HG03575 (cell line): ENCODE data around the gene TUBA4B.

Source experiments
- ATAC-seq: cut with Tn5 transposase; IDR thresholded peaks from one replicate; pipeline ENCODE4 v1.9.1; 2021; ENCODE audit not compliant: unreplicated experiment, insufficient number of reproducible peaks, low FRiP score; ENCODE audit errors: extremely low read depth

TUBA4B gene

GRCh38 chr2:219216535-219216915, 36.5 kb upstream of the TUBA4B start:
- no peak for ATAC-seq

- no peak for ATAC-seq
These were observed 34.8 kb upstream of the TUBA4B start for GRCh38 chr2:219218217-219218731.

DNA sequence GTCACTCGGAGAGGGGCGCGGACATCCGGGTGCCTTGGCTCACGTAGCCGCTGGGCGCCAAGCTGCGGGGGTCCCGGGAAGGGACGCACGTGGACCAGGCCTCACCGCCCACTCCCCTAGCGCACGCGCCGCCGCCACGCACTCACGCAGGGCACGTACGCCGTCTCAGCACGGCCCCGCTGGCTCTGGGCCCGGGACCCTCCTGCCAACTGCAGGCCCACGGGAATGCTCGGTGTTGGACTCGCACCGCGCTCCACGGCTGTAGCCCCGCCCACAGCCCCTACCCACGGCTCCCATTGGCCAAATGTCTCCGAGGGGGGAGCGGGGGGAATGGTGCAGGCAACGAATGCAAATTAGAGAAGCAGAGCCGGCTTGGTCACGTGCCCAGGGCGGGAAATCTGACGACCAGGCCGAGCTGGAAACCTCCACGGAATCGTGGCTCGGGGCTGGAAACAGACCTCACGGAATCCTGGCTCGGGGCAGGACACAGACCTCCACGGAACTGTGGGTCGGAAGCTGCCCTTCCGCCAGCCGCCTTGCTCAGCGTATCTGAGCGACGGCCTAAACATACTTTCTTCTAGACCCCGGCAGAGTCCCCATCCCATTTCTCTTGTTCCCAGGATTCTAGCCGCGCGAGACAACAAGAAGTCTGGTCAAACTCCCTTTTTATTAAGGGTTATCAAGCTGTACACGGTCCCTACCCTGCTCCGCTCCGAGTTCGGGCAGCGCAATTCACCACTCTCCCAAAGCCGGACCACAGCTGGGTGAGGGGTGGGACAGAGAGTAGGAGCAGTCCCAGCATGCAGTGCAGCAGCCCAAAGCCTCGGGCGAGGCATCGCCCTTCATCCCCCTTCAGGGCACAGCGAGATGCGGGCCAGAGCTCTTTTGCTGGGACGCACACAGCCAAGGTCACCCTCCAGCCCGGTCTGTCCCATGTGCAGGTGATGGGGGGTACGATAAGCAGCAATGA, 34.0 kb upstream of the TUBA4B start, which contains the start of gene ABCB6:
TSS of gene ABCB6 (minus strand) at position 227 of the 970 bp plus-strand sequence. CDS start 285 bp downstream, outside the sequence.
- ATAC-seq = no peak

DNA sequence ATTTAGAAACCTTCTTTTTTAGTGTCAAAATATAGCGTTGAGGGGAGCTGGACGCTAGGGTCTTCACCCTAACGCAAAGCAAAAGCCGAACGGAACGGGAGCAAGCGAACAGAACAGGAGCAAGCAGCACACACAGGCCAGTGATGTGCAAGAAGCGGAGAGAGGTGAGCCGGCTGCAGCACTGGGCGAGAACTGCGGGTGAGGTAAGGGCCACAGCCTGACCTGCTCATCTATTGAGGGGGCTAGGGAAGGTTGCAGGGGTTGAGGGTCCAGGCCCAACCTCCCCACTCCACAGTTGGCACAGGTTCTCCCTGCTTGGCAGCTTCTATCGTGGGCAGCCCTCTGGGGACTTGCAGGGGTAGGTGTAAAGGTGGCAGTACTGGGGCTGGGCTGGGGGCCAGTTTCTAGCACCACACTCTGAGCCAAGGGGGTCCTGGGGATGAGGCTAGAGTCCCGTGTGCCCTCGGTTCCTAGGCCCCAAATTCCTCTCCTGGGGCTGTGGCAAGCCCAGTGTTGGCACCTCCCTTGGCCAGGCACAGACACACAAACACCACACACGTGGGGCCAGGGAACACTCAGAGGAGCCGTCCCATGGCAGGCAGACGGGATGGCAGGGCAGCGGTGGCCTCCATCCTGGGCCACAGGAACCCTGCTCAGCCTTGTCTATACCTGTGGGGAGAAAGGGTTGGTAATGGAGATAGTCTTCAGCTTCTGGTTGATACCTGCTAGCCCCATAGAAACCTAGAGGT, 33.1 kb upstream of the TUBA4B start:
- no peak for ATAC-seq

- ATAC-seq = no peak
These were observed 32.2 kb upstream of the TUBA4B start for GRCh38 chr2:219220652-219221402.

- ATAC-seq = no peak
These were observed 31.0 kb upstream of the TUBA4B start for GRCh38 chr2:219221957-219222518.

- no peak for ATAC-seq
These were observed 29.0 kb upstream of the TUBA4B start for GRCh38 chr2:219223831-219224610.

DNA sequence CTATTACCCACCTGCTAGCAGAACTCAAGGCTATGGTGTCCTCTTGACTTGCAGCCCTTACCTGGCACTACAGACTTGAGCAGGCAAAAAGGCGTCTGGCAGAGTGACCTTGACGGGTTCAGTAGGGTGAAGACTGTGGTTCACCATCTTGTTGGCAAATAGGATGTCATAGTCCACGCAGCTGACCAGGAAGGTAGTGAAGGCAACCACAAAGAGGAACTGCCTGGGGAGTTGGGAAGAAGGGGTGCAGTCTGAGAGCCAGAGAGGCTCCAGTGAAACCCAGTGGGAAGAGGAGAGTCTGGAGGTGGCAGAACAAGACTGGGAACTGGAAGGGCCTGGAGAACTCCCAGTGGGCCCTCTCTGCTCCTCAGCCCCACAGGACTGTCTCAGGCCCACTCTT, 27.7 kb upstream of the TUBA4B start:
- ATAC-seq = no peak

DNA sequence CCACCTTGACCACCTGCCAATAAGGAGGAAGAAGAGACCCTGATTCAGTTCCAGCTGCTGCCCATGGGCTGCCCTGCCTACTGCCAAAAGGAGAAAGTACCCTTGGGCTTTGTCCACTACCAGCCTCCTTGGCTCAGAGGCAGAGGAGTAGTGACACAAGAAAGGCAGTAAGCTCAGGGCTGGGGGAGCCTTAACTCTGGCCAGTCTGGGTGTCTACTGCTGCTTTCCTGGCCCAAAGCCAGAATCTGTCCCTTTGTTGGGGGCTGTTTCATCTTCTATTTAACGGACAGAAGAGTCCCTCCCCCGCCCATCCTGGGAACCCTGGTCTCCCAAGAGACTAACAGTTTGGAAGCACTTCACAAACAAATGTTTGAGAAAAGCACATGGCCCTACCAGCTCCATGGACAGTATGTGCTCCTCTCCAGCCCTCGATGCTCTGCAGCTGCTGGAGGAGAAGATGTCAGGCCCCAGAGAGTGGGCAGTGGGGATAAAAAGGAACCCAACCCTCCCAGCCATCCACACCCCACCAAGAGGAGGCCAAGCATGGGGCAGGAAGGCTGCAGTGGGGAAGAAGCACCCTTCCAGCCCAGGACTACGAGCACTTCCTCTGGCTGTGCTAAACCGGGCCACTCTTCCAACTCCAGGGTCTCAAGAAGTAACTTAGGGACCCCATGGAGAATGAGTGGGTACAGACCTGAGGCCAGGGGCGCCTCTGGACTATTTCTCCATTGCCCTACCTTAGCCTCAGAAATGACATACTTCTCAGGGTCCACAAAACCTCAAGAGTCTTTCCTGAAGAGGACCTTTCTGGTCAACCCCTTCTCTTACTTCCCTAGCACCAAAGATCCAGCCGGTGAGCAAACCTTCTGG, 24.8 kb upstream of the TUBA4B start:
- ATAC-seq = no peak

DNA sequence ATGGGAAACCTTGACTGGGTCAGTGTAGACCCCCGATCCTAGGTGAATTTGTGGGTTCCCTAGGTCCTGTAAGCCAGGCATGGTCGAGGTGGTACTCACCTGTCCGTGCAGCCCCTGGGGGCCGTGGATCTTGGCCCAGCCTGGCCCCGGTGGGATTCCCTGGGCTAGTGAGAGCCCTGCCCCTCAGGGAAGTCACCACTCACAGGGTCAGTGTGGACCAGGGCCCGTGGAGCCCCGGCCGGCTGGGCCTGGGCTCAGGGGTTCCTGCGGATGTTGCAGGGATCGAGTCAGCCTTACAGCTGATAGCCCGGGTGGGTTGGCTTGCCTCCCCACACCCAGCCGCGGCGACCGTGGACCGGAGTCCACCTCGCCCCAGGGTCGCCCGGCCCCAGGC, 24.1 kb upstream of the TUBA4B start:
- ATAC-seq = peak; percentile 5

DNA sequence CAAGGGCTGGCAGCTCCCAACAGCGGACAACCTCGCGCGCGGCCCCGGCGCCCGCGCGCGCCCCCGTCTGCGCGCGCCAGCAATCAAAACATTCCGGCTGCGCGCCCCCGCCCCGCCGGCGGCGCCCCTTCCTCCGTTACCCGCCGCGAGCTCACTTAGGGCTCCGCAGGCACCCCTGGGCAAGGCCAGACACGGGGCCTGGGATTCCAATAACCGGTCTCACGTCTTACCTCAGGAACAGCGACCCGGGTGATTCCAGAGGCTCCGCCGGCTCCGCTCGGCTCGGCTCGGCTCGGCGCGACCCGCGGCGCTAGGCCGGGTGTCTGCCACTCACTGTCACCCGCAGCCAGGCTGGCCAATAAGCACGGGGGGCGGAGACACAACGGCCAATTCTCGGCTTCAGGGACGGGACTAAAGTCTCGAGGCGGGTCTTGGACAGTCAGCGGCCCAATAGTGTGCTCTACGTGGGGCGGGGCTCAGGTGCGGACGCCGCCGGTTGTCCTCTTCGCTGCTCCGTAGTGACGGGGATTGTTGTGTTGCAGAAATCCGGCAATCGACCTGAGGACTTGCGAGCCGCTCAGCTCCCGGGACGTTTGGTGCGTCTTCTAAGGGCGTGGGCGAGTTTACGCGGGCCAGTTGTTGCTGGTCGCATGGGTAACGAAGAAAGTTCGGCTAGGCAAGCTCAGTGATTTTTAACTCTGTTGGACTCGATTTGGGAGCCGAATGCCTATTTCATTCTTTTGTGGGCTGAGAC, 23.6 kb upstream of the TUBA4B start, which contains the start of the genes ANKZF1 and ATG9A:
TSS of gene ANKZF1 (plus strand) at position 502 of the 754 bp plus-strand sequence. CDS start 452 bp downstream, outside the sequence.
TSS of gene ATG9A (minus strand) at position 332 of the 754 bp plus-strand sequence. CDS start 1,612 bp downstream, outside the sequence.
- peak; percentile 79 for ATAC-seq

DNA sequence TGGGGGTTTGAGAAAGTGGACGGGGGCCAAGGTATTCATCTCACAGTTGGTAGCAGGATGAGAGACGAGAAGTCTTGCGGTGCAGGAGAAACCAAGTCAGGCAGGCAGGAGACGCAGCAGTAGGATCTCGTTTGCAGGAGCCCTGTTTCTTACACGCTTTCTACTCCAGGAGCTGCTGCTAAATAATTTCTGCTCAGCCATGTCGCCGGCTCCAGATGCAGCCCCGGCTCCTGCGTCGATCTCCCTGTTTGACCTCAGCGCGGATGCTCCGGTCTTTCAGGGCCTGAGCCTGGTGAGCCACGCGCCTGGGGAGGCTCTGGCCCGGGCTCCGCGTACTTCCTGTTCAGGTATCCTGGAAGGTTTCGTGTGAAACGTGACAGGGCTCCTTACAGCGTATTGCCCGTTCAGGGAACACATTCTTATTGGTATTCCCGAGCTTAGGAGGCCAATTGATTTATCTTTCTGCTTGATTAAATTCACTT, 22.9 kb upstream of the TUBA4B start:
- ATAC-seq = no peak

DNA sequence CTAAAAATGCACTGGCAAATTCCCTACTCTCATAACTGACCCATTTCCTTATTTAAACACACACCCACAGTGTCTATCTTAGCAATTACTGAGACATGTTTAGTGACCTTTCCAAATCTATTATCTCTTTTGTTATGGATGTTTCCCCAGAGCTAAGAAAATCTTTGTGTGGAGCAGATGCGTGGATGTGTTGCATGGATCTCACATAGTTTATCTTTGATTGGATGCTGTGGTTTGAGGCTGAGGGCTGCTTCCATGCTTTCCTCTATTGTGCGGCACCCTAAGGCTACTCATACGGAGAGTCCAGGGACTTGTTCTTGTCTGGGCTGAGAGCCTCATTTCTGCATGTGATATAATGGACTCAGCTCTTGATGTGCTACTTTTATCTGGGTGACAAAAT, 18.7 kb upstream of the TUBA4B start:
- no peak for ATAC-seq

GRCh38 chr2:219243291-219243761, 9.7 kb upstream of the TUBA4B start:
- ATAC-seq = no peak

DNA sequence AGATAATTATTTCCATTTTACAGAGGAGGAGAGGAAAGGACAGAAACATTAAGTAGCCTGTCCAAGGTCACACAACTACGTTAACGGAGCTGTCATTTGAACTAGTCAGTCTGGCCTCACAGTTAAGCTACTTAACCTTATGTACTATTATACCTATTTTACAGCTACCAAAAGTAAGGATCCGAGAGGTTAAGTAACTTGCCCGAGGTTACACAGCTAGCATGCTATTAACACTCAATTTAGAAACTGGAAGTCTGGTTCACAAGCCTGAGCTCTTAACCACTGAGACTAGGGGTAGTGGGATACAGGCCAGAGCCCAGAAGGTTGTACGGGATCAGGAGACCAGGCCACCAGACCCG, 8.3 kb upstream of the TUBA4B start:
- ATAC-seq = no peak
